Renal cortical epithelial cell (primary cell): Measurements from ENCODE around the gene KNSTRN. TPM values are rescaled to one million over a fixed set of nuclear protein-coding genes. Genes with fewer than 3 reads are reported as not detected.
A peak's percentile ranks its signal among the peaks of the same experiment; 100 is the strongest.

ENCODE experiments used
- DNase-seq: peaks from one replicate; pipeline ENCODE4 v3.0.0-alpha.2; 2011; ENCODE audit warnings: low read depth
- total RNA-seq: library from RNA; depleted of rRNA; stranded (reverse); fragments of >200 nt; gene quantifications from 2 replicates; pipeline ENCODE4 v1.2.3, GENCODE V29; 2014

KNSTRN gene
- total RNA-seq, 1 donor from 2014 or later: 34.2 TPM

DNA sequence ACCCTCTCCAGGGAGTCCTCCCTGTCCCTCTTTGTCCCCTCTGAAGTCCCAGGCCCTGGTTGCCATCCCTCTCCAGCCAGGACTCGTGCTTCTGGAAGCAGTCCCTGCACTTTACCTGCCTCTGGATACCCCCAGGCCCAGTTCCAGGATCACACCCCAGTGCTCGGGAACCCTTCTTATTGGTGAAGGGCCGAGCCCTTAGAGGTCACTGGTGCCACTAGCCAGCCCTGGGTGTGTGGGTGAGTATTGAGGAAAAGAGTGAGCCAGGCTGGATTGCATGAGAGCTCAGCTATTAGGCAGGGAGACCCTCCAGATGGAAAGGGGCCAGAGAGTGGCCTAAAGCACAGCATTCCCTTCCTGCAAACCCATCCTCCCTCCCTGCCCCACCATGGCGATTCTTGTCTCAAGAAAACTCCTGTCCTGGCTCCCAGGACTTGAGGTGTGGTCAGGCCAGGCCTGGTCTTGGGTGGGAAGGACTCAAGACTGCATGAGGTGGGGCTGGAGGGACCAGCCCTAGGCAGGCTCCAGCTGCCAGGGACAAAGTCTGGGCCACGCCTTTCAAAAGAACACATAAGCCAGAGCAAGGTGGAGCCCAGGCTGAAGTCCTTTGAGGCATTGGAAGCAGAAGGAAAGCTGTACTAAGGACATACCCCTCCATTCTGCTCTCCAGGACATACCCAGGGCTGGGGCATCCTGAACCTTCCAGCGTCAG lies 36.5 kb upstream of the KNSTRN start:
- DNase-seq: no peak

GRCh38 chr15:40346579-40347558 lies 35.7 kb upstream of the KNSTRN start:
- no peak for DNase-seq

- DNase-seq: no peak
These were observed 34.7 kb upstream of the KNSTRN start for GRCh38 chr15:40347559-40348473.

DNA sequence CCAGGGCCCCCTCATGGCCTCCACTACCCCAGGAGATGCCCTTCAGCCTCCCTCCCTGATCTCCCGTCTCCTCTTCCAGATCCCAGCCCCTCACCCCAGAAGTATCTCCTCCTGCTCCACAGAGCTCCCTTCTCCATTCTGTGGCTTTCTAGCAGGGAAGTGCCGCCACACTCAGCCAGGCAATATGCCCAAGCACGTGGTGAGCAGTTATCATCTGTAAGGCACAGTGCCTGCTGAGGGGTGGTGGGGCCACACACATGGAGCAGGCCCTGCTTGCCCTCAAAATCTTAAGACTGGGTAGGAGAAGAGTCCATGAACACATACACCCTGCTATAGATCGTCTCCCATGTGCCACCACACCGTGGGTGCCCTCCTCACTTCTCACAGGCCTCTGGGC lies 34.0 kb upstream of the KNSTRN start:
- no peak for DNase-seq

DNA sequence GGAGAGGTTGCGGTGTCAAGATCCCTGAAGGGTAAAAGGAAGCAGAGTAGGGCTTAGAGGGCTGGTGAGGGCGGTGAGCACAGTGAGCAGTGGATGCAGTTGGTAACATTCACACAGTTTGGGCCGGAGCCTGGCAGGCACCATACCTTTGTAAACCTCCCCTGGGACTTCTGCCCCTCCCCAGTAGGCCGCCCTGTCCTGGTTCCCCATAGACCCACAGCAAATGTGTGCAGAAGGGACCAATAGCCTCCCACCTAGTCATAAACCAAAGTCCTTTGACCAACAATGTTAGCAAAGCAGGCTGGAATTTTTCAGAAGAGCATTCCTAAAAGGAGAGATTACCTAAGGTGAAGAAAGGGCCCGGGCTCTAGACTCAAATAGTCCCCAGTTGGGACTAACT lies 33.4 kb upstream of the KNSTRN start:
- DNase-seq: no peak

DNA sequence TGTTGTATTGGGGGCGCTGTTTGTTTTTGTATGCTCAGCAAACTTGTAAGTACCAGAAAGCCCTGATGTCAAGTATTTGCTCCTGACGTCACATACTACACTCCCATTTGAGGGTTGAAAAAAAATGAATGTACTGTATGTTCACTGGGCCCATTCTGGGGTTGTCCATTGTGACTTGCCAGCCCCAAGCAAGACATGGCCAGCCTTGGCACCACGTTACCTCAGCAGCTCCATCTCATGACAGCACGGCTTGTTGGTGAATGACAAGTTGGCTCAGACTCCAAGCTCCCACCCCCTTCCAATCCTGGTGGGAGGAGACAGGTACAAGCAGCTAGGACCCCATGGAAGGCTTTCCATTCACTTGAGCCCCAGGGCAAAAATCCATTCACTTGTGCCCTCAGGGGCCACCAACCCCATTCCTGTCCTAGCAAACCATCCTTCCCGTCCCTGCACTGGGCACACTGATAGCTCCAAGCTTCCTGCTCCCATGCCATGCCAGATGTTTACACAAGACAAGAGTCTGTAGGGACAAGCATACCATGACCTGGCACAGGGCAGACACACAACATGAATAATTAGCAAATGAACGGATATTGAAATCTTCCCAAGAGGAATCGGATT lies 30.1 kb upstream of the KNSTRN start:
- DNase-seq: no peak

- DNase-seq: no peak
These were observed 28.8 kb upstream of the KNSTRN start for GRCh38 chr15:40353697-40354096.

DNA sequence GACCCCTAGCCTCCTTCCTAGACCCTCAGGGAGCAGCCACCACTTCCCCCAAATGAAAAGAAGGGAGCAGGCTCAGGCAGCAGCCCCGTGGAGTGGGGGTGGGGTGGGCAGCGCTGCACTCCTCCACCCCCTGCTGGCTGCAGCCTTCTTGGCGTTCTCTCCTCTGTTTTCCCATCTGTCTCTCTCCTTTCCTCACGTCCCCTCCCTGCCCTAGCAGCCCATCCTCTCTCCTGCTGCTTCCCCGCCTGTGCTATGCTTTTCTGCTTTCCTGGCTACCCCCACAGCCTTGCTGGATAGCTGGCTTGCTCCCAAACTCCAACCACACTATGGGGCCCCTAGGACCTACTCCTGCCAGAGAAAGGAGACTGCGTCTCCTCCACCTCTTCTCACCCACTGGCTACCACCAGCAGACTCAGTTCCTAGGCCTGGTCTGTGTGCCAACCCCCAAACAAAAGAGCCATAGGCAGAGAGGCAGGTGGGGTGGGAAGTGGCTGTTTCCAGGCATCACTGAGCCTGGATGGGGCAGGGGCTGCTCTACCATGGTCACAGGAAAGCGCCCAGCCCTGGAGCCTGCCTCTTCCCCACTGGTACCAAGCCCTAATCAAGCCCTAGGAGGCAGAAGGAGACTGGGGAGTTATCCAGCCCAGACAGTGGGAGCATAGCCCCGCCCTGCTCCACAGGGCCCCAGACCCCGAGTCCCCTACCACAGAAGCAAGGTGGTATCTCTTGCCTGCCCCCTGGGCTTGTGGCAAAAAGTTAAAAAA lies 27.9 kb upstream of the KNSTRN start:
- no peak for DNase-seq

DNA sequence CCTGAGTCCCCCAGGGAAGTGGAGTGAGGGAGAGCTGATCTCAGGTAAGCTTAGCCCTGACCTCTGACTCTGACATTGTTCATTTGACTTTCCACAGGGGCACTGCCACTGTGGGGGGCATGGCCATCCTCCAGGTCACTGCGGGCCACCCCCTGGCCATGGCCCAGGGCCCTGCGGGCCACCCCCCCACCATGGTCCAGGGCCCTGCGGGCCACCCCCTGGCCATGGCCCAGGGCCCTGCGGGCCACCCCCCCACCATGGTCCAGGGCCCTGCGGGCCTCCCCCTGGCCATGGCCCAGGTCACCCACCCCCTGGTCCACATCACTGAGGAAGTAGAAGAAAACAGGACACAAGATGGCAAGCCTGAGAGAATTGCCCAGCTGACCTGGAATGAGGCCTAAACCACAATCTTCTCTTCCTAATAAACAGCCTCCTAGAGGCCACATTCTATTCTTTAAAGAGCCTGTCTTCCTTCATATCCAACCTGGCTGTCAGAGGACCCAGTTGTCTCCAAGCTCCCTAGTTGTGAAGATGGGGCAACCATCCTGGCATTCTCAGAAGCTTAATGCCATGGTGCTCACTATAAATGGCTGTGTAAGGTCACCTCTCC lies 26.4 kb upstream of the KNSTRN start:
- no peak for DNase-seq

DNA sequence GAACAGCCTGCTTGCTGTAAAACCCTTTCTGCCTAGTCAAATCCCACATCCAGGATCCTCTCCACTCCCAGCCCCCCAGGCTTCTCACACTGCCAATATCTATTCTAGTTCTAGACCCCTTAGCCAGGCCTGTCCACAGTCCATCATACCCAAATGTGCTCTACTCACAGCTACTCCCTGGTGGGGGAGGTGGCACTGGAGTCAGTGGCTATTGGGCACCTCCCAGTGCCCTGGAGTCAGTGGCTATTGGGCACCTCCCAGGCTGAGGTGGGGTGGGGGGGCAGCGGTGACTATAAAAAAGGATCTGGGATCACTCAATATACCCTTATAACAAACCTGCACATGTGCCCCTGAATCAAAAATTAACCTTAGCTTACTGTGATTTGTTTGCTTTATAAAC lies 25.3 kb upstream of the KNSTRN start:
- no peak for DNase-seq

DNA sequence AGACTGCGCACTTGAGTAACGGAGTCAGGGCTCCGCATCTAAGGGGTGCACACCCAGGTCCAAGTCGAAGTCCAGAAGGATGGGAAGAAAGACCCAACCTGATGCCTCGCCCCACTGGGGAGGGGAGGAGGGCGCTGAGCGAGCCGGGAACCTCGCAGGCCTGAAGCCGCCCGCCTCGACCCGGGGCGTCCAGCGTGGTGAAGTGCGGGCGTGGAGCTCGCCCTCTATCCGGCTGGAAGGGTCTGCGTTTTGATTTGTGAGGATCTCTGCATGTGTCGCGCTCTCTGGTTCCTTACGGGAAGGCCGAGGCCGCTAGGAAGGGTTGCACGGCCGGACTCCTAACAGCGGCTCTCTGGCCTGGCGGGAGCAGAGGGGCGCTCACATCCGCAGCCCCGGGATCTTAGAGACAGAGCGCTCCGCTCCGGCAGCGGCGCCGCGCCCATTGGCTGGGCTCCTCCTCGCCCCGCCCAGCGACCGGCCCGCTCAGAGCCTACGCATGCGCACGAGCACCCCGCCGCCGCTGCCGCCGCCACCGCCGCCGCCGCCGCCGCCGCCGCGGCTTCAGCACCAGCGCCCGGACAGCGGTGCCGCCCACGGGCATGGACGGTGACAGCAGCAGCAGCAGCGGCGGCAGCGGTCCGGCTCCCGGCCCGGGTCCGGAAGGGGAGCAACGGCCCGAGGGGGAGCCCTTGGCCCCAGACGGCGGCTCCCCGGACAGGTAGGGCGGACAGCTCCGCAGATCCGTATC lies 24.6 kb upstream of the KNSTRN start, which contains the start of gene DISP2:
Gene DISP2, plus strand, starts transcription at position 497 of the 748 bp plus-strand sequence. Its CDS starts 103 bp downstream, at position 600.
- peak; percentile 30 for DNase-seq

DNA sequence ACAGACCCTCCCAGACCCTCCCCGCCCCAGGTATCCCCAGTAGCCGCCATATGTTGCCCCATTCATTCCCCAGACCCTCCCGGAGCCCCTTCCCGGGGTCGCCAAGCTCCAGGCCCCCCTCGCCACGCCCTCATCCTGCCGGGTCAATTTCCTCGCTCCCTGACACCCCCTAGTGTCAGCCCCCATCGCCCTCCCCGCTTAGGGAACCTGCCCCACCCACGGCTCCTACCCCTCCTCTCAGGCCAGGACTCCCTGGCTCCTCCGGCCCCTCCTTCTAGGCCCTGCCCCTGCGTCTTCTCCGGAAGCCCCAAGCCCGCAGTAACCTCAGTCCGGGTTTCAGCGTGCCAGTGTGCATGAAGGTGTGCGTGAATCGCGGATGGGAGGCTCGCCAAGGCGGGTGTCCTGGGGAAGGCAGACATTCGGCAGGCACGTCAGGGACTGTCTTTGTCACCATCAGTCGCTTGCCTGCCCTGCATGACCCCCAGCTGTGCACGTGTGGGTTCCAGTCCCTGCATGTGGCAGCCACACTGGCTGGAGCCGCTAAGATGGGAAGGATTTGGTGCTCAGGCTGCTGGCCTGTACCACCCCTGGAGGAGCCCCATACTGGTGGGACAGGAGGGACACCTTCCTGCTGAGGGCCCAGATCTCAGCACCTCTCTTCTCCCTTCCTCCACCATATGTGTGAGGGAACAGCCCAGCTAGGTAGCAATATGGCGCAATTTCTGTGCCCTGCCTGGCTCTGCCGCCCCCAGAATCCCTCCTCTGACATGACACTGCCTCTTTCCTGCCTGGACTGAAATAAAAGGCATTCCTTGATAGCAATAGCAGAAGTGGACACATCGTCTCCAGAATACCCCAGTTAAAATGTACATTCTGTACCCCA lies 23.8 kb upstream of the KNSTRN start:
- no peak for DNase-seq

DNA sequence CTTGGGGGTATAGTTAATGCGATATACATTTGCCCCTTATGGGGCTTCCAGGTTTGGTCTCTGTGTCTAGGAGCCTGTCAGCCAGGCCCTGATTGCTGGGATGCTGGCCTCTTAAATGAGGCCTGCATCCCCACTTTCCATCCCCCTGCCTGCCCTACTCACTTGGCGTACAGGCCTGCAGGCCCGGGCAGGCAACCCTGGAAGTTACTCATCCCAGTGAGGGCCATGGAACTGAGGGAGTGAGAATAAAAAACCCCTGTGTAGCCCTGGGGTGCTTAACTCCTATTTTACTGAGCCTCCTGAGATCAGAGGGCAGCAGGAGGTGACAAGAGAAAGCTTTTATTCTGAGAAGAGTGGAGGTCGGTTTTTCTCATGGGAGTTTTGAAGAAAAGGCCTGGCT lies 22.5 kb upstream of the KNSTRN start:
- no peak for DNase-seq

DNA sequence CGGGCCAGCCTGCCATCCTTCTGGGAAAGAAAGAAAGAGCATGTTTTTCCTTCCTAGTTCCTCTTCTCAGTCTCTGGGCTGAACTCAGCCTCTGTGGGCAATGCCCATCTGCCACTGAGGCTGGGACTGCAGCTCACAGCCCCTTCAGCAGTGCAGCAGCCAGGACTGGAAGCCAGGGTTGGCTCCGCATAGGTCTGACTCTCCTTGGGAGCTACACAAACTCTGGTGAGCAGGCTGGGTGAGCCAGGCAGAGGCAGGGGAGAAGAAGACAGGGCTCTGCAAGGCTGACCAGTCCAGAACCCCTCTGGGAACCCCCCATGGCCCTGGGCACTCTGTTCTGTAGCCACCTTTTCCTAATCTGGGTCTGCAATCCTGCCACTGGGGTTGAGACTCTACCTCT lies 20.9 kb upstream of the KNSTRN start:
- DNase-seq: no peak

DNA sequence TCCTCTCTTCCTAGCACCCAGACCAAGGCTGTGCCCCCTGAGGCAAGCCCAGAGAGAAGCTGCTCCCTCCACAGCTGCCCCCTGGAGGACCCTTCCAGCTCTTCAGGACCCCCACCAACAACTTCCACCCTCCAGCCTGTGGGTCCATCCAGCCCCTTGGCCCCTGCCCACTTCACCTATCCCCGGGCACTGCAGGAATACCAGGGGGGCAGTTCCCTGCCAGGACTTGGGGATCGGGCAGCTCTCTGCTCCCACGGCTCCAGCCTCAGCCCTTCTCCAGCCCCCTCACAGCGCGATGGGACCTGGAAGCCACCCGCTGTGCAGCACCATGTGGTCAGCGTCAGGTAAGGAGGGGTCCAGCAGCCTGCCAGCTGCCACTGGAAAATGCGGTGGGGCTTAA lies 18.9 kb upstream of the KNSTRN start:
- no peak for DNase-seq

- DNase-seq: no peak
These were observed 18.3 kb upstream of the KNSTRN start for GRCh38 chr15:40364251-40364650.

GRCh38 chr15:40365016-40365415 lies 17.5 kb upstream of the KNSTRN start:
- no peak for DNase-seq
